ENCODE measurements around the gene ABCC4.
A peak's percentile ranks its signal among the peaks of the same experiment; 100 is the strongest.

Gene ABCC4

GRCh38 chr13:95191821-95192563 lies 109.3 kb downstream of the ABCC4 start:
- Histone ChIP-seq H3K36me3 (no peaks in the 10 kb centered on the region; the same call in 1 of the 2 replicates), H3K4me1 (no peaks in the 10 kb centered on the region; the same call in 1 of the 2 replicates), H3K9me3 (no peaks in the 10 kb centered on the region), H3K4me3 (ENCODE audit: low read depth, low read length) (no peak overlapping the region), H3K27me3 (no peaks in the 10 kb centered on the region)
- peak; percentile 96 for TF ChIP-seq CTCF (IDR thresholded peaks at IDR 0.05; ENCODE audit: low read depth, low read length)
- peak; percentile 92 for DNase-seq

GRCh38 chr13:95188128-95188527 lies 113.1 kb downstream of the ABCC4 start:
- H3K9me3 ChIP-seq = no peaks in the 10 kb centered on the region
- no peaks in the 10 kb centered on the region for H3K27me3 ChIP-seq
- no peaks in the 10 kb centered on the region; the same call in 1 of the 2 replicates for H3K4me1 ChIP-seq
- TF ChIP-seq CTCF (IDR thresholded peaks at IDR 0.05; ENCODE audit: low read depth, low read length) = no peak
- no peaks in the 10 kb centered on the region; the same call in 1 of the 2 replicates for H3K36me3 ChIP-seq
- no peak overlapping the region for H3K4me3 ChIP-seq (ENCODE audit: low read depth, low read length)
- DNase-seq = no peak

GRCh38 chr13:95185851-95186250 lies 115.4 kb downstream of the ABCC4 start:
- Histone ChIP-seq H3K4me1 (no peaks in the 10 kb centered on the region), H3K4me3 (ENCODE audit: low read depth, low read length) (no peak overlapping the region), H3K36me3 (no peaks in the 10 kb centered on the region; the same call in 1 of the 2 replicates), H3K9me3 (no peaks in the 10 kb centered on the region), H3K27me3 (no peaks in the 10 kb centered on the region)
- no peak for DNase-seq
- no peak for TF ChIP-seq CTCF (IDR thresholded peaks at IDR 0.05; ENCODE audit: low read depth, low read length)

GRCh38 chr13:95185311-95185710 lies 115.9 kb downstream of the ABCC4 start:
- no peaks in the 10 kb centered on the region for H3K4me1 ChIP-seq
- TF ChIP-seq CTCF (IDR thresholded peaks at IDR 0.05; ENCODE audit: low read depth, low read length) = no peak
- H3K4me3 ChIP-seq (ENCODE audit: low read depth, low read length) = no peak overlapping the region
- no peak for DNase-seq
- H3K36me3 ChIP-seq = no peaks in the 10 kb centered on the region; the same call in 1 of the 2 replicates
- H3K27me3 ChIP-seq = no peaks in the 10 kb centered on the region
- H3K9me3 ChIP-seq = no peaks in the 10 kb centered on the region

GRCh38 chr13:95184317-95184716 lies 116.9 kb downstream of the ABCC4 start:
- Histone ChIP-seq H3K4me1 (no peaks in the 10 kb centered on the region), H3K27me3 (no peaks in the 10 kb centered on the region), H3K9me3 (no peaks in the 10 kb centered on the region), H3K4me3 (ENCODE audit: low read depth, low read length) (no peak overlapping the region), H3K36me3 (no peaks in the 10 kb centered on the region; the same call in 1 of the 2 replicates)
- no peak for DNase-seq
- TF ChIP-seq CTCF (IDR thresholded peaks at IDR 0.05; ENCODE audit: low read depth, low read length) = no peak

GRCh38 chr13:95182570-95183265 lies 118.5 kb downstream of the ABCC4 start:
- Histone ChIP-seq H3K36me3 (peaks cover 2% of the 10 kb centered on the region), H3K27me3 (no peaks in the 10 kb centered on the region), H3K4me1 (no peaks in the 10 kb centered on the region), H3K9me3 (no peaks in the 10 kb centered on the region), H3K4me3 (ENCODE audit: low read depth, low read length) (no peak overlapping the region)
- no peak for TF ChIP-seq CTCF (IDR thresholded peaks at IDR 0.05; ENCODE audit: low read depth, low read length)
- DNase-seq = no peak

Data from BE2C (cell line).